ENCODE results near the gene SPAG16.

- TF ChIP-seq CTCF (IDR thresholded peaks at IDR 0.05 in 8 of 11, conservative IDR thresholded peaks at IDR 0.05 in 3 of 11) (no peak), POLR2A (IDR thresholded peaks at IDR 0.05) (no peak), POLR2AphosphoS5 (IDR thresholded peaks at IDR 0.05) (no peak)
Measured at GRCh38 chr2:213443921-213444320, 159.7 kb downstream of the SPAG16 start.

All from spleen (tissue), 7 donors.